H1 (cell line): ENCODE measurements around the gene BZW1. TPM values are rescaled to one million over a fixed set of nuclear protein-coding genes. Genes with fewer than 3 reads are reported as not detected.

Experiments
- CTCF ChIA-PET: fragments of 300-600 bp; sonication (Branson Sonifier 250); formaldehyde crosslinking; loops from one replicate; lab custom pipeline; 2021; ENCODE audit not compliant: partially characterized antibody; lab: Charles Lee
- POLR2A ChIA-PET: fragments of 300-600 bp; sonication (Branson Sonifier 250); formaldehyde crosslinking; loops from one replicate; lab custom pipeline; 2021; ENCODE audit warnings: inconsistent platforms; ENCODE audit not compliant: partially characterized antibody; lab: Charles Lee
- DNase-seq, 2 experiments: peaks; one replicate each; pipeline versions ENCODE4 v3.0.0 to v3.0.0-alpha.2; 2010 to 2022; ENCODE audit warnings: low spot score in 2 of 2, low read depth in 1 of 2, mixed read lengths in 1 of 2
- FAIRE-seq: peaks from 2 replicates; lab custom pipeline; 2011; peaks lifted over from hg19 to GRCh38; lab: Jason Lieb, UNC
- H2AFZ ChIP-seq: 2 replicates; pipeline ENCODE4 v1.8.1; 2012; ENCODE audit warnings: low read length, inconsistent platforms
- H2AK5ac ChIP-seq: 2 replicates; pipeline ENCODE4 v1.6.1; 2013; ENCODE audit warnings: low read depth, low read length
- H2BK120ac ChIP-seq: replicated peaks from 2 replicates; pipeline ENCODE3; 2013; ENCODE audit warnings: low read depth, low read length, inconsistent platforms
- H2BK12ac ChIP-seq: 2 replicates; pipeline ENCODE4 v1.6.1; 2013; ENCODE audit warnings: low read depth, low read length
- H2BK15ac ChIP-seq: 2 replicates; pipeline ENCODE4 v1.6.1; 2013; ENCODE audit warnings: low read length
- H2BK20ac ChIP-seq: 2 replicates; pipeline ENCODE4 v1.6.1; 2013; ENCODE audit warnings: low read length
- H2BK5ac ChIP-seq: 2 replicates; pipeline ENCODE4 v1.6.1; 2013; ENCODE audit warnings: low read depth, low read length
- H3K14ac ChIP-seq: 2 replicates; pipeline ENCODE4 v1.6.1; 2013; ENCODE audit warnings: inconsistent platforms; ENCODE audit not compliant: insufficient read length
- H3K18ac ChIP-seq: 2 replicates; pipeline ENCODE4 v1.6.1; 2013; ENCODE audit warnings: low read length; ENCODE audit errors: extremely low read depth
- H3K23ac ChIP-seq: 2 replicates; pipeline ENCODE4 v1.6.1; 2013; ENCODE audit warnings: inconsistent platforms; ENCODE audit not compliant: insufficient read length
- H3K23me2 ChIP-seq: 2 replicates; pipeline ENCODE4 v1.6.1; 2013; ENCODE audit warnings: low read depth, low read length
- H3K27ac ChIP-seq: 2 replicates; pipeline ENCODE4 v1.6.1; 2011; ENCODE audit warnings: low read depth, low read length, inconsistent platforms
- H3K27me3 ChIP-seq, 4 experiments: replicated peaks in 1 of 4; 1 replicate in 1 of 4; 2 replicates in 3 of 4; pipeline versions ENCODE4 v1.6.1 to v1.8.1; 2011 to 2013; ENCODE audit warnings: low read length in 3 of 4, mild to moderate bottlenecking in 3 of 4, inconsistent platforms in 2 of 4, mixed read lengths in 2 of 4, moderate library complexity in 1 of 4; ENCODE audit not compliant: control insufficient read depth in 3 of 4, insufficient read depth in 3 of 4; ENCODE audit errors: extremely low read depth in 1 of 4
- H3K36me3 ChIP-seq, 4 experiments: 2 replicates each; pipeline versions ENCODE4 v1.6.1 to v1.8.1; 2011 to 2013; ENCODE audit warnings: mild to moderate bottlenecking in 4 of 4, low read length in 3 of 4, moderate library complexity in 2 of 4, control low read depth in 1 of 4, inconsistent platforms in 1 of 4; ENCODE audit not compliant: insufficient read depth in 4 of 4, control insufficient read depth in 2 of 4
- H3K4ac ChIP-seq: replicated peaks from 2 replicates; pipeline ENCODE3; 2013; ENCODE audit warnings: low read length, low read depth, mixed read lengths, inconsistent platforms; ENCODE audit not compliant: insufficient read length
- H3K4me1 ChIP-seq, 4 experiments: replicated peaks in 1 of 4; 1 replicate in 1 of 4; 2 replicates in 3 of 4; pipeline versions ENCODE4 v1.6.1 to v1.8.1; 2011 to 2013; ENCODE audit warnings: low read length in 3 of 4, inconsistent platforms in 2 of 4, mixed read lengths in 1 of 4; ENCODE audit not compliant: insufficient read depth in 4 of 4, control insufficient read depth in 3 of 4
- H3K4me2 ChIP-seq, 2 experiments: 2 replicates each; pipeline versions ENCODE4 v1.6.1 to v1.8.1; 2011 to 2013; ENCODE audit warnings: low read depth in 2 of 2, low read length in 2 of 2, control low read depth in 1 of 2, inconsistent platforms in 1 of 2, mild to moderate bottlenecking in 1 of 2; ENCODE audit not compliant: insufficient read depth in 1 of 2
- H3K4me3 ChIP-seq, 4 experiments: fragments of 200-600, 300-600 bp in 1 of 4; sonication (generic), shearing (Covaris generic), sonication (Bioruptor Twin) in 1 of 4; 2 replicates each; pipeline versions ENCODE4 v1.5.1 to v1.8.1; 2011 to 2016; ENCODE audit warnings: low read length in 4 of 4, low read depth in 3 of 4, control low read depth in 2 of 4, inconsistent platforms in 2 of 4, mild to moderate bottlenecking in 2 of 4, mixed read lengths in 1 of 4, moderate library complexity in 1 of 4; ENCODE audit not compliant: insufficient read depth in 2 of 4; ENCODE audit errors: extremely low read depth in 1 of 4
- H3K56ac ChIP-seq: replicated peaks from 2 replicates; pipeline ENCODE3; 2013; ENCODE audit warnings: low read depth, mild to moderate bottlenecking, mixed read lengths, low read length, inconsistent platforms; ENCODE audit not compliant: insufficient read length
- H3K79me1 ChIP-seq: 2 replicates; pipeline ENCODE4 v1.6.1; 2013; ENCODE audit warnings: low read depth, low read length, control low read depth
- H3K79me2 ChIP-seq, 2 experiments: 2 replicates each; pipeline versions ENCODE4 v1.6.1 to v1.8.1; 2012 to 2013; ENCODE audit warnings: low read length in 2 of 2, mild to moderate bottlenecking in 2 of 2, inconsistent platforms in 1 of 2; ENCODE audit not compliant: insufficient read depth in 2 of 2, control insufficient read depth in 1 of 2
- H3K9ac ChIP-seq, 4 experiments: replicated peaks in 1 of 4; 1 replicate in 1 of 4; 2 replicates in 3 of 4; pipeline versions ENCODE4 v1.6.1 to v1.8.1; 2011 to 2013; ENCODE audit warnings: low read depth in 3 of 4, low read length in 3 of 4, control low read depth in 2 of 4, mild to moderate bottlenecking in 2 of 4, moderate library complexity in 2 of 4, inconsistent platforms in 1 of 4; ENCODE audit errors: extremely low read depth in 1 of 4
- H3K9me3 ChIP-seq, 2 experiments: 2 replicates each; pipeline versions ENCODE4 v1.6.1 to v1.8.1; 2012 to 2013; ENCODE audit warnings: mild to moderate bottlenecking in 2 of 2, moderate library complexity in 2 of 2, control low read depth in 1 of 2, inconsistent platforms in 1 of 2, low read depth in 1 of 2, low read length in 1 of 2, mixed read lengths in 1 of 2; ENCODE audit not compliant: insufficient read depth in 2 of 2
- H4K20me1 ChIP-seq, 2 experiments: replicated peaks in 1 of 2; 2 replicates each; pipeline versions ENCODE3 to v1.8.1; 2011 to 2013; ENCODE audit warnings: inconsistent platforms in 2 of 2, low read length in 2 of 2, mild to moderate bottlenecking in 1 of 2; ENCODE audit not compliant: insufficient read depth in 2 of 2, control insufficient read depth in 1 of 2
- H4K5ac ChIP-seq: 2 replicates; pipeline ENCODE4 v1.6.1; 2013; ENCODE audit warnings: low read length, low read depth, mixed read lengths, inconsistent platforms; ENCODE audit not compliant: insufficient read length
- H4K8ac ChIP-seq: 2 replicates; pipeline ENCODE4 v1.8.0; 2013; ENCODE audit warnings: mild to moderate bottlenecking, moderate library complexity, low read length, inconsistent platforms; ENCODE audit not compliant: insufficient read depth; ENCODE audit errors: extremely low read depth
- H4K91ac ChIP-seq: replicated peaks from 2 replicates; pipeline ENCODE3; 2013; ENCODE audit warnings: low read length, mixed read lengths, inconsistent platforms; ENCODE audit not compliant: insufficient read length
- CHD1 ChIP-seq: IDR thresholded peaks from 2 replicates; pipeline ENCODE4 v1.6.1; 2012; ENCODE audit warnings: low read depth, low read length, improper control_type of control experiment
- GABPA ChIP-seq: IDR thresholded peaks from 2 replicates; pipeline ENCODE4 v1.6.1; 2011; ENCODE audit warnings: mild to moderate bottlenecking, low read length, moderate library complexity, borderline replicate concordance; ENCODE audit not compliant: insufficient read depth
- JUN ChIP-seq: IDR thresholded peaks from 2 replicates; pipeline ENCODE4 v1.6.1; 2011; ENCODE audit warnings: low read depth, mild to moderate bottlenecking, improper control_type of control experiment, low read length
- KDM1A ChIP-seq: fragments of 200-600, 300-600 bp; sonication (generic); IDR thresholded peaks from 2 replicates; pipeline ENCODE4 v1.7.1; 2016; ENCODE audit warnings: mild to moderate bottlenecking, low read length, borderline replicate concordance
- KDM4A ChIP-seq: IDR thresholded peaks from one replicate; pipeline ENCODE4 v1.7.1; 2012; ENCODE audit warnings: low read depth, mild to moderate bottlenecking, moderate library complexity, low read length, inconsistent platforms; ENCODE audit not compliant: severe bottlenecking
- POLR2A ChIP-seq, 2 experiments: IDR thresholded peaks; 1 replicate in 1 of 2; 2 replicates in 1 of 2; pipeline ENCODE4 v1.6.1; 2011; ENCODE audit warnings: low read depth in 2 of 2, low read length in 2 of 2, mild to moderate bottlenecking in 2 of 2; ENCODE audit errors: control extremely low read depth in 1 of 2
- POU5F1 ChIP-seq: IDR thresholded peaks from 2 replicates; pipeline ENCODE4 v1.6.1; 2011; ENCODE audit warnings: low read depth, mild to moderate bottlenecking, low read length, moderate library complexity
- SIRT6 ChIP-seq: IDR thresholded peaks from one replicate; pipeline ENCODE4 v1.7.1; 2012; ENCODE audit warnings: low read length, inconsistent platforms
- SP2 ChIP-seq: IDR thresholded peaks from 2 replicates; pipeline ENCODE4 v1.6.1; 2012; ENCODE audit warnings: mild to moderate bottlenecking, low read length, inconsistent platforms
- WGBS, 2 experiments: shearing (Covaris generic) in 1 of 2; methylation state at CpG; one replicate each; pipeline versions ENCODE4 v1.1.6 to v1.1.7; 2013 to 2015; ENCODE audit warnings: low lambda C conversion rate in 2 of 2, mixed read lengths in 2 of 2, inconsistent platforms in 1 of 2, low coverage in 1 of 2, missing lambda C conversion rate in 1 of 2; ENCODE audit not compliant: insufficient replicate concordance in 2 of 2, insufficient coverage in 1 of 2, insufficient read length in 1 of 2; ENCODE audit errors: extremely low coverage in 1 of 2, missing lambda C conversion rate in 1 of 2; 5-methylcytosine and 5-hydroxymethylcytosine counted together
- polyA plus RNA-seq, 7 experiments: library from polyadenylated mRNA; depleted of rRNA in 3 of 7; stranded (reverse) in 5 of 7; unstranded in 2 of 7; fragments of >200 nt in 5 of 7; fragments of 200-250 nt in 2 of 7; gene quantifications; 1 replicate in 5 of 7; 2 replicates in 1 of 7; 4 replicates in 1 of 7; pipeline versions ENCODE4 v1.2.1 to v1.2.3, GENCODE V29; 2011 to 2013; ENCODE audit warnings: missing spikeins in 2 of 7, mixed read lengths in 2 of 7
- total RNA-seq: library from RNA; stranded (reverse); fragmentation: NEBNext Ultra II Directional; extraction: Animal tissue kit (Norgen Biotek cat#: 25700); gene quantifications from 2 replicates; pipeline ENCODE4 v1.2.1, GENCODE V29; 2021

Gene BZW1
- total and polyA plus RNA-seq, 2 of the 8 experiments (the other 6 are each of a cell fraction or from before 2014, with no cell fraction given) = 152 to 335 TPM

- Histone ChIP-seq H3K4me3 (no peak overlapping the region), H3K23ac (no peak overlapping the region), H4K8ac (no peak overlapping the region), H2BK20ac (no peak overlapping the region), H3K4me1 (no peaks in the 10 kb centered on the region), H3K9me3 (no peaks in the 10 kb centered on the region), H3K79me2 (no peaks in the 10 kb centered on the region), H2BK12ac (no peak overlapping the region), H3K4me2 (no peak overlapping the region), H3K36me3 (no peaks in the 10 kb centered on the region), H3K27me3 (no peaks in the 10 kb centered on the region), H2AFZ (no peak overlapping the region), H2BK5ac (no peak overlapping the region), H4K20me1 (no peaks in the 10 kb centered on the region), H2BK120ac (no peak overlapping the region), H3K23me2 (no peaks in the 10 kb centered on the region; the same call in 1 of the 2 replicates), H3K14ac (no peak overlapping the region), H2AK5ac (no peak overlapping the region), H4K5ac (no peak overlapping the region), H3K9ac (no peak overlapping the region), H3K4ac (no peak overlapping the region), H3K56ac (no peak overlapping the region), H3K18ac (no peak overlapping the region), H3K79me1 (no peaks in the 10 kb centered on the region), H2BK15ac (no peak overlapping the region), H3K27ac (no peak overlapping the region), H4K91ac (no peak overlapping the region)
- WGBS, 2 experiments = 83% methylated on average over 7 of the region's 7 CpGs; no CpG with 5 or more reads in 1 of the 2 experiments
- ChIA-PET POLR2A (no interaction called here), CTCF (interaction anchor here (1.0 to 1.3 kb wide), 2 partner anchors 12 to 123 kb away, joined by 3 read pairs; no protein-coding TSS in a partner anchor)
- DNase-seq (no peak), FAIRE-seq (no peak)
- TF ChIP-seq CHD1 (no peak), SIRT6 (no peak), KDM1A (no peak), SP2 (no peak), GABPA (no peak), KDM4A (no peak), POU5F1 (no peak), POLR2A (IDR thresholded peaks at IDR 0.05; ENCODE audit: control extremely low read depth in 1 of 2, low read depth in 2 of 2, low read length in 2 of 2) (no peak), JUN (no peak)
Observed at GRCh38 chr2:200778038-200778437, 33.7 kb upstream of the BZW1 start.
